Stimulated activated CD4-positive, alpha-beta T cell treated with anti-CD3 and anti-CD28 coated beads, Interleukin-2, amount 100 ng/mL, for 48 hours (primary cell): ENCODE data around the gene LRMDA.

Experiments
- DNase-seq, 2 donors: peaks; one replicate each; pipeline ENCODE4 v3.0.0-alpha.2; 2020

Gene LRMDA

DNA sequence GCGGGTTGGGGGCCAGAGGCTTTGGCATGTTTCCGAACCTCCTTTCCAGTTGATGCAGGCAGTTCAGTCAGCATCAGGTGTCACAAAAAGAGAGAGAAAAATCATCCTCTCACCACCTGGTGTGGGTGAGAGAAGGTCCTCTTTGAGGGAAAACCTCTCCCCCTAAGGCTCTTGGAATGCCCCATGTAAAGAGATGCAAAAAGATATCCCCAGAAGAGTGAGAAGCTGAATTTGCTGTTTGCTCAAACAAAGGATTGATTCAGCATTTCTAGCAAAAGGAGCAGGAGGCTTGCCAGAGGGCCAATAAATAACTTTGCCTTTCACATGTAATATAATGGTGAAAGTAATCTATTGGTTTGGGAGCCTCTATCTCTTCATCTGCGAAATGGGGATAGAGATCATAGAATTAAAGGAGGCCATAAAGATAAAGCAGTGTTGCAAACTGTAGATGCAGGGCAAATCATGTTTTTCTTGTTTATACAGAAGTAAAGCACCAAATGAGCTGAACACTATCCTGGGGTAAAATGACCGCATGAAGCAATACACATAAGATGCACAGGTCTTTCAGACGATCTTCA, 425.9 kb downstream of the LRMDA start:
- DNase-seq, result no peak

GRCh38 chr10:75857896-75858295, 426.5 kb downstream of the LRMDA start:
- DNase-seq, result no peak

GRCh38 chr10:75858339-75858738, 426.9 kb downstream of the LRMDA start:
- no peak for DNase-seq

- DNase-seq, result no peak
Observed at GRCh38 chr10:75859141-75859540, 427.7 kb downstream of the LRMDA start.

DNA sequence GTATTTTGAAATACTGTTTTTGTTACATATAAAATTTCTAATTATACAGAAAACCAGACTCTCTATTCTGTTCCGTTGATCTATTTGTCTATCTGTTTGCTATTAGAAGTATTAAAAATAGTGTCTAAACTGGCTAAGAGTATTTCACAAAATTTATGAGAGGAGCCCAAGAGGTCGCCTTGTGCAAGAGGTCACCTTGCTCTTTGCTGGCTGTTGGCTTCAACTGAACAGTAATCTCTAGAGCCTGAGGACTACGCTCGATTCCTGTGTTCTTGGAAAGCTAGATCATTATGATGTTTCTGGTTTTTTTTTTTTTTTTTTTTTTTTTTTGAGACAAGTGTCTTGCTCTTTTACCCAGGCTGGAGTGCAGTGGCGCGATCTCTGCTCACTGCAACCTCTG, 428.6 kb downstream of the LRMDA start:
- no peak for DNase-seq

- DNase-seq, result no peak
Observed at GRCh38 chr10:75861582-75861981, 430.2 kb downstream of the LRMDA start.

DNA sequence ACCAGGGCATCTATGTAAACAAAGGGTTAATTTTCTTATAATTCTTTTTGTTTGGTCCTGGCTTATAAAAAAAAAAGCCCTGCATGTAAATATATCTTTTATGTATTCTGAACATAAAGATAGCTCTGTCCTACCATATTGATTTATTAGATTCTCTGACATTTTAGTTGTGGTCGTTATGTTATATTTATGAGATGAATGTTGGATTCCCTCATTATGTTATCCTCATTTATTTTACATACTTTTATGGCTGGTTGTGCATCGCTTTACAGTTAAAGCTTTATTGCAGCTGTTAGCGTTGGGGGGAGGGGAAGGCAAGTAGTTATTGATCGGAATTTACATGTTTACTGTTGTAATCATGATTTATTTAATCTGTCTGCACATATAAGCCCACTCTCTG, 431.5 kb downstream of the LRMDA start:
- DNase-seq, result no peak

DNA sequence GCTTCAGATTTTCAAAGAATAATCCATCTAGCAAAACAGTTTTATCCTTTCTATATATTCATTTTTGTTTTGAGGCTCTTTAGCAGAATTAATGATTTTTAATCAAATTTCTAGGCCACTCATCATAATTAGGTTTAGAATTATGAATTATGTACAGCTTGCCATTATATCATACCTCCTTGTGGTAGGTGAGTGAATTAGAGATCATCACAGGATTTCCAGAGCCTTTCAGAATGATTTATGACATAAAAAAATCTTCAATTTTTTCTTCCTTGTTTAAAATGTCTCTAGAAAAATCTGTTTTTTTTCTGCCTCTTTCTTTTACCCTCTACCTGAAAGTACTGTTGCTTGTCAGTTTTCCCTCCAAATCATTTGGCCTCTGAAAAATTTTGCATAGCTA, 433.3 kb downstream of the LRMDA start:
- DNase-seq, result no peak

- no peak for DNase-seq
Observed at GRCh38 chr10:75865413-75866299, 434.2 kb downstream of the LRMDA start.

- no peak for DNase-seq
Observed at GRCh38 chr10:75866300-75866625, 434.8 kb downstream of the LRMDA start.

GRCh38 chr10:75866731-75867130, 435.3 kb downstream of the LRMDA start:
- no peak for DNase-seq

DNA sequence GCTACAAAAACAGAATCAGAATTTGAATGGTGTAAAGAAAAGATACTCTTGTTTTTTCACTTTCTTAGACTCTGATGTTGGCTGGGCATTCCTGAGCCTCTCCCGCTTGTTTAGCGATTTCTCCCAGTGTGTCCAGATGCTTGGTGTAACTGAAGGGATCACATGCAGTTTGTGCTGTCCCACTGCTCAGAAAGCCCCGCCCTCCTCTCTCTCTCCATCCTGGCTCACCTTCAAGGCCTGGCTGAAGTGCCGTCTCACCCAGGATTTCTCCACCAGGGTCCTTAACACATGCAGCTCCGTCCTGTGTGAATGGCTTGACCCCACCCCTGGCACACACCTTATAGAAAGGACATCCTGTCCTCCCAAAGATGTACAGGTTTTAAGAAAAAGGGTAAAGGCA, 437.1 kb downstream of the LRMDA start:
- no peak for DNase-seq

DNA sequence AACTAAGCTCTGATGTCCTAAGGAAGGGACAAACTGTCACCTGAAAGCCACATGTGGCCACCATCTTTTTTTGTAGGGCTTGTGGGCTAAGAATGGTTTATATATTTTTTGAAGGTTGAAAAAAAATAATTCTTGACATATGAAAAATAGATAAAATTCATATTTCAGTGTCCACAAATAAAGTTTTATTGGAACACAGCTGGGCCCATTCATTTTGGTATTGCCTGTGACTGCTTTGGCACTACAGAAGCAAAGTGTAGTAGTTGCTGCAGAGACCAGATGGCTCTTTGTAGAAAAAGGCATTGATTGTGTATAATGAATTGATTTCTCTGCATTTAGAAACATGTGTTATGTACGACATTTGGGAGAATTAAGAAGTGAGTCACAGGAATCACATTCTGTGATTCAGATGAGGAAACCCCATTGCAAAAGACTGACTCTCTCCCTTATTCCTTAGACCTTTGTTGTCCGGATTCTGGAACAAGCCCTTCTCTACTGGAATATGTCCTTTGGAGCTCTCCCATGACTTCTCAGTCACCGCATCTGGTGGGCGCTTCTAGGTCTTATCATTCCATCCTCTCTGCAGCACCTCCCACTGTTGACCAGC, 438.7 kb downstream of the LRMDA start:
- DNase-seq, result no peak

GRCh38 chr10:75875740-75876139, 444.3 kb downstream of the LRMDA start:
- no peak for DNase-seq

DNA sequence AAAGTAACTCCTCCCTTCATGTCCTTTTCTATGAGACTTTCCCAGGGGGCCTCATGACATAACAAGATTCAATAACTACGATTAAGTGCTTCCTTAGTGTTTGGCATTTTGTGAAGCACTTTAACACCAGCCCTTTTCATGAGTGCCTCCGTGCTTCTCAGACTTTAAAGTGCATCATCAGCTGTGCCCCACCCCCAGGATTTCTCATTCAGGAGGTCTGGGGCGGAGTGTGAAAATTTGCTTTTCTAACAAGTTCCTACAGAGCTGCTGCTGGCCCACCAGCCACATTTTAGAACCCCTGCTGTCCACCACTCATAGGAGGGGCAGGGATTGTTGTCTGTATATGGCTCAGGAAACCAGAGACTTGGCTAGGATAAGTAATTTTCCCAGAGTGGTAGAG, 445.3 kb downstream of the LRMDA start:
- DNase-seq, result no peak

DNA sequence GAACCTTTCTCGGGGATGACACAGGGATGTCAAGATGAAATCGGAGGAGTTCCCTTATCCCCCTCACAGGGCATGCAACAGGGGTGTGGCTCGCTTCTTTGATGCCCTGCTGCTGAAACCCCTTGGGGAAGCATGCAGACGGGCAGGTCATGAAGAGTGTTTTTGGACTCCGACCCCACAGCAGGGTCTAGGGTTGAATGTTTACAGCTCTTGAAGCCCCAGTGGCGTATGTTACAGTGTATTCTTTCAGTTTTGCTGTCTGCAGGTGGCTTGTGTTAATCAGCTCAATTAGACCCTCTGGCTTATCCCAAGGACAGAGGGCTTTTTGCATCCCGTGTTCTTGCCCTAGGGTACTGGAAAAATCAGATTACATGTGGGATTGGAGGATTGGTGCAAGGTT, 446.5 kb downstream of the LRMDA start:
- no peak for DNase-seq

DNA sequence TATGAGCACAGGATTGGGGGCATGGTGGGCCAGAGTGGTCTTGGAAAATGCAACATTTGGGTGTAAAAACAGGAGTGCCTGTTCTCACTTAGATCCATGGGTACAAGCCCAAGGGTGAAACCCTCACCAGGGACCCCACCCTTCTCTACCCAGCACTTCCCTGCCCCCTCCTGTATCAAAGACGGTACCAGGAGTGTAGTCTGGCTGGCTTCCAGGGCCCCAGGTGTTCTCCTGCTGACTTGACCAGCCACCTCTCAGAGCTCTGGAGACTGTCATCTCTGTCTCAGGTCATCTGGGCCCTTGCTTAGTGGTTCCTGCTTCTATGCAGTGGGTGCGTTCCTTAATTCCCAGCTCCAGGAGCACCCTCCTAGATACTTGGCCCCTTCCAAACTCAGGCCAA, 447.2 kb downstream of the LRMDA start:
- DNase-seq, result no peak

- DNase-seq, result no peak
Observed at GRCh38 chr10:75880031-75880775, 448.8 kb downstream of the LRMDA start.

DNA sequence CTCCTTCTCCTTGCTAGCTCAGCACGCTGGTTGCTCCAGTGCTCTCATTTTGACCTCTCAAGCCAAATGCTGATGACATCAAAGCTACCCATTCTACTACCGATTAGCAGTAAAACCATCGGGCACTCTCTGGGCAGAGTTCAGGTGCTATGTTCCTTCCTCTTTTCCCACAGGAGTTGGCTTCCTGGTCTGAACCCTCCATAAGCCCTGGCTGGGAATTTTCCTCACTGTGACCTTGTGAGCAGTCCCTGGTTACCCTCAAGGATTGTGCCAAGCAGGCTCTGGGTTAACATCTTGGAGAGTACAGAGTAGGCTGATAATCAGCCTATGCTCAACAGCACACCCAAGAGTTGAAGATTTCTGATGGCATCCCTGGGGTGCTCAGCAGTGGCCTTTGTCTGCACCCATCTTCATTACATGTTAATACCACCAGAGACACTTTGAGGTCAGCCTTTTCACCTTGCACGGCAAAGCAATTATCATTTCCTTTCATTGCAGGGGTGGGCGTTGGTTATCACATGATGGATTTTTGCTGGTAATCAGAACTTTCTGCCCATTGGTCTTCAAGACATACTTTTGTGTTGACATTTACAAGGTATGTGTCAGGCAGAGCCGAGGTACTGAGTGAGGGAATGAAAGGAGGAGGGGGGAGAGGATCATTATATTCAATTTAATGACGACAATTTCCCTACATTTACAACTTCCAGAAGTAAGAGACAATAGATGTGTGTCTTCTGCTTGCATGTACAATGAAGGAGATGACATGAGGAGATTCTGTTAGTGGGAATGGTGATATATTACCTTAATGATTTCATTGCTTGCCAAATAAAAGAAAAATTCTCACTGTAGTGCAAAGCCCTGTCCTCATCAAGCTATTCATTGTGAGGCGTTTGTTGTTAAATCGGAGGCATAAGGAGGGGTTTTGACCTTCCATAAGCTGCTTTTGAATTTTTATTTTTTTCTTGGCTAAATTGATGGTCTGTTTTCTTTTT, 452.0 kb downstream of the LRMDA start:
- DNase-seq, result no peak

GRCh38 chr10:75884808-75885207, 453.4 kb downstream of the LRMDA start:
- no peak for DNase-seq

- no peak for DNase-seq
Observed at GRCh38 chr10:75887369-75887768, 455.9 kb downstream of the LRMDA start.

DNA sequence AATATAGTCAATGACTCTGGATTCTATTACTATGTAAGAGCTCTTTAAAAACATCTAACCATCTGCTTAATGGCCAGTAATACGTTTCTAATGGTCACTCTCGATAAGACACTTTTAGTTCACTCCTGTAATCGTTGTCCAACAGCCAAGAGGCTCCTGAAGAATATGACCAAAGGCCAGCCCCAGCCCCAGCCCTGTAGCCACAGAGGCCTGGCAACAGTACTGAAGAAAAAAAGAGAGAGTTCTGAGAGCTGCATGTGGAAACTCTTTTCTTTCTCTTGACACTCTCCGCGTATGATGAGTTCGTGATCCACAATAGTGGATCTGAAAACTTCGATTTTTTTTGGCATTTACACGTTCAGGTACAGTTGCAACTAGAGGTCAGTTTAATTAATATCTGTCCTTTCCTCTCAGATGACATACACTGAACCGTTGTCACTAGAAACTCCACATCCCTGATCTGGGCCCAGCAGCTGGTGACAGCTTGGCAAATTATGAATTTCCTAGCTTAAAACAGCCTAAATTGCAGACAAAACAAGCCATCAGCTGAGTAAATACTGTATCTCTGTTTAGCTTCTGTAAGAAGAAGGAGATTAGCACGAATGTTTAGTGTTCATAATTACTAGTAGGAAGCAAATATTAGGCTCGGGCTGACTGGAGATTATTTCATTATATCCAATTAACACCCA, 456.7 kb downstream of the LRMDA start:
- no peak for DNase-seq
